Testis (tissue), 2 donors: ENCODE data around the gene PEX13.

ENCODE experiments used
- CTCF ChIP-seq, 3 experiments: fragments of 450-650 bp in 2 of 3; fragments of 200-600 bp in 1 of 3; sonication (generic) in 1 of 3; IDR thresholded peaks; one replicate each; pipeline ENCODE4 v1.5.1; 2016 to 2019; ENCODE audit warnings: antibody characterized with exemption in 3 of 3, mild to moderate bottlenecking in 2 of 3, moderate library complexity in 1 of 3
- POLR2A ChIP-seq: fragments of 450-650 bp; IDR thresholded peaks from one replicate; pipeline ENCODE4 v1.6.1; 2017; ENCODE audit warnings: antibody characterized with exemption, mild to moderate bottlenecking, moderate library complexity

GRCh38 chr2:61055557-61055956, 38.0 kb downstream of the PEX13 start:
- no peak for TF ChIP-seq POLR2A
- no peak for TF ChIP-seq CTCF (IDR thresholded peaks at IDR 0.05)
